ENCODE data around the gene EGFLAM. TPM values are rescaled to one million over a fixed set of nuclear protein-coding genes. Genes with fewer than 3 reads are reported as not detected.

Gene EGFLAM
- total RNA-seq, 1 experiment from 2014 or later, result 9.3 TPM

DNA sequence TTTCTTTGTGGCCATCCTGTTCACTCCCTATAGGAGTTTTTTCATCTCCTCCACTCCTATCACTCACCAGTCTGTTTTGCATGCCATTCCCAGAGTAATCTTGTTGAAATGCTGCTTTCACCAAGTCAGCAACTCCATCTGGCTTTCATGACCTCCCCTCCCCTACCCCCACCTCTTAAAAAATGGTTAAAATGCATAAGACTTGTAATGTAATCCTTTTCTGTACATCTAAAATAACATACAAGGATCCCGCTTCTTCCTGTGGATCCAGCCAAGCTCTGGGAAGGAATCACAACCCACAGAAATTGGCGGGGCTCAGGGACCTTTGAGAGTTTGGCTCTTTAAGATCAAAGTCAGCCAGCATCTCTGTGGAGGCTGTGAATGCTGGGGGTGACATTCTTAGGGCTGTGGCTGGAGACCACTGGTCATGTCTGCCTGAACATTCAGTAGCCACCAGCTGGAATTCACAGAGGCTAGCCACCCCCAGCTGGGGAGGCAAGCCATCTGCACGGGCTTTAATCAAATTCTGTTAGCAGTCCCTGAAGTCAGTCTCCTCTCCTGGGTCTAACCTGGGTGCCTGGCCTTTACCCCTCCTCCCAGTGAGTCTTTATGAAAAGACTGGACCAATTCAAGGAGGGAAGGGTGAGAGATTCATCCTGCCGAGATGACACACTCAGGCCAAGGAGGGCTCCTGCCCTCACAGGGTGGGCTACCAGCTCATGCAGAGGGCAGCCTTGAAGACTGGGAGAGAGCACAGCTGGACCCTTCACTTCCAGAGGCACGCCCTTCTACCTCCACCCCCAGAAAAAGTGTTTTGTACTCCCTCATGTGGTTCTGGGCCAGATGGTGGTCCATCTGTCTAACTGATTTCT lies 165.2 kb downstream of the EGFLAM start:
- H3K27ac Mint-ChIP-seq (ENCODE audit: low read depth, unreplicated experiment), result peak overlapping the region; percentile 77
- H3K27me3 Mint-ChIP-seq (ENCODE audit: insufficient read depth, unreplicated experiment), result no peaks in the 10 kb centered on the region
- no TSS peak for BruUV-seq (replicated peaks)
- no peak for DNase-seq (ENCODE audit: unreplicated experiment)
- H3K36me3 Mint-ChIP-seq (ENCODE audit: insufficient read depth, unreplicated experiment), result no peaks in the 10 kb centered on the region
- ChIA-PET POLR2A (interaction anchor here (1.1 kb wide), 1 partner anchor 490 kb away, joined by 3 read pairs; no protein-coding TSS in a partner anchor), CTCF (interaction anchor here (1.0 to 6.7 kb wide), 3 partner anchors 19 to 386 kb away, joined by 3 to 80 read pairs (median 20); no protein-coding TSS in a partner anchor)
- TF ChIP-seq, protein P1, sequence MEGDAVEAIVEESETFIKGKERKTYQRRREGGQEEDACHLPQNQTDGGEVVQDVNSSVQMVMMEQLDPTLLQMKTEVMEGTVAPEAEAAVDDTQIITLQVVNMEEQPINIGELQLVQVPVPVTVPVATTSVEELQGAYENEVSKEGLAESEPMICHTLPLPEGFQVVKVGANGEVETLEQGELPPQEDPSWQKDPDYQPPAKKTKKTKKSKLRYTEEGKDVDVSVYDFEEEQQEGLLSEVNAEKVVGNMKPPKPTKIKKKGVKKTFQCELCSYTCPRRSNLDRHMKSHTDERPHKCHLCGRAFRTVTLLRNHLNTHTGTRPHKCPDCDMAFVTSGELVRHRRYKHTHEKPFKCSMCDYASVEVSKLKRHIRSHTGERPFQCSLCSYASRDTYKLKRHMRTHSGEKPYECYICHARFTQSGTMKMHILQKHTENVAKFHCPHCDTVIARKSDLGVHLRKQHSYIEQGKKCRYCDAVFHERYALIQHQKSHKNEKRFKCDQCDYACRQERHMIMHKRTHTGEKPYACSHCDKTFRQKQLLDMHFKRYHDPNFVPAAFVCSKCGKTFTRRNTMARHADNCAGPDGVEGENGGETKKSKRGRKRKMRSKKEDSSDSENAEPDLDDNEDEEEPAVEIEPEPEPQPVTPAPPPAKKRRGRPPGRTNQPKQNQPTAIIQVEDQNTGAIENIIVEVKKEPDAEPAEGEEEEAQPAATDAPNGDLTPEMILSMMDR (IDR thresholded peaks at IDR 0.05; ENCODE audit: unreplicated experiment), result no peak
- peaks cover 20% of the 10 kb centered on the region for H3K4me1 Mint-ChIP-seq (ENCODE audit: insufficient read depth, unreplicated experiment)
- intact Hi-C loops (cut with micrococcal nuclease), result loop anchor here (5.0 kb wide), 1 partner anchor 216 kb away; no protein-coding TSS in a partner anchor
- H3K9me3 Mint-ChIP-seq (ENCODE audit: unreplicated experiment), result no peaks in the 10 kb centered on the region
- H3K4me3 Mint-ChIP-seq (ENCODE audit: unreplicated experiment), result no peak overlapping the region

- no TSS peak for BruUV-seq (replicated peaks)
Measured at GRCh38 chr5:38424148-38425060, 166.0 kb downstream of the EGFLAM start.

GRCh38 chr5:38426490-38426889 lies 168.1 kb downstream of the EGFLAM start:
- Mint-ChIP-seq H3K36me3 (ENCODE audit: insufficient read depth, unreplicated experiment) (no peaks in the 10 kb centered on the region), H3K27ac (ENCODE audit: low read depth, unreplicated experiment) (peak overlapping the region; percentile 80), H3K9me3 (ENCODE audit: unreplicated experiment) (no peaks in the 10 kb centered on the region), H3K27me3 (ENCODE audit: insufficient read depth, unreplicated experiment) (no peaks in the 10 kb centered on the region), H3K4me1 (ENCODE audit: insufficient read depth, unreplicated experiment) (peaks cover 12% of the 10 kb centered on the region), H3K4me3 (ENCODE audit: unreplicated experiment) (no peak overlapping the region)
- intact Hi-C loops (cut with micrococcal nuclease), result no loop called here
- POLR2A ChIA-PET, result interaction anchor here (0.7 to 2.1 kb wide), 2 partner anchors 15 to 462 kb away, joined by 3 to 7 read pairs; no protein-coding TSS in a partner anchor
- peak; percentile 71 for DNase-seq (ENCODE audit: unreplicated experiment)
- BruUV-seq (replicated peaks), result no TSS peak
- CTCF ChIA-PET, result interaction anchor here (0.8 to 2.0 kb wide), 4 partner anchors 15 to 452 kb away, joined by 3 to 12 read pairs (median 4); no protein-coding TSS in a partner anchor
- TF ChIP-seq, protein P1 (IDR thresholded peaks at IDR 0.05; ENCODE audit: unreplicated experiment), result no peak

More at GRCh38 chr5:38424148-38425060, 166.0 kb downstream of the EGFLAM start:
- DNase-seq (ENCODE audit: unreplicated experiment), result no peak
- H3K36me3 Mint-ChIP-seq (ENCODE audit: insufficient read depth, unreplicated experiment), result no peaks in the 10 kb centered on the region
- peaks cover 20% of the 10 kb centered on the region for H3K4me1 Mint-ChIP-seq (ENCODE audit: insufficient read depth, unreplicated experiment)
- H3K4me3 Mint-ChIP-seq (ENCODE audit: unreplicated experiment), result no peak overlapping the region
- H3K27me3 Mint-ChIP-seq (ENCODE audit: insufficient read depth, unreplicated experiment), result no peaks in the 10 kb centered on the region
- CTCF ChIA-PET, result interaction anchor here (0.6 to 6.7 kb wide), 4 partner anchors 18 to 385 kb away, joined by 3 to 80 read pairs (median 12); no protein-coding TSS in a partner anchor
- POLR2A ChIA-PET, result interaction anchor here (1.1 kb wide), 1 partner anchor 489 kb away, joined by 3 read pairs; no protein-coding TSS in a partner anchor
- TF ChIP-seq, protein P1 (IDR thresholded peaks at IDR 0.05; ENCODE audit: unreplicated experiment), result no peak
- intact Hi-C loops (cut with micrococcal nuclease), result loop anchor here (5.0 kb wide), 1 partner anchor 217 kb away; no protein-coding TSS in a partner anchor
- H3K27ac Mint-ChIP-seq (ENCODE audit: low read depth, unreplicated experiment), result no peak overlapping the region
- H3K9me3 Mint-ChIP-seq (ENCODE audit: unreplicated experiment), result no peaks in the 10 kb centered on the region

Measured in MCF 10A (cell line).